ENCODE measurements around the gene ROBO4. TPM values are rescaled to one million over a fixed set of nuclear protein-coding genes. Genes with fewer than 3 reads are reported as not detected.

ROBO4 gene
- total RNA-seq, 1 donor from 2014 or later = 0.25 TPM

DNA sequence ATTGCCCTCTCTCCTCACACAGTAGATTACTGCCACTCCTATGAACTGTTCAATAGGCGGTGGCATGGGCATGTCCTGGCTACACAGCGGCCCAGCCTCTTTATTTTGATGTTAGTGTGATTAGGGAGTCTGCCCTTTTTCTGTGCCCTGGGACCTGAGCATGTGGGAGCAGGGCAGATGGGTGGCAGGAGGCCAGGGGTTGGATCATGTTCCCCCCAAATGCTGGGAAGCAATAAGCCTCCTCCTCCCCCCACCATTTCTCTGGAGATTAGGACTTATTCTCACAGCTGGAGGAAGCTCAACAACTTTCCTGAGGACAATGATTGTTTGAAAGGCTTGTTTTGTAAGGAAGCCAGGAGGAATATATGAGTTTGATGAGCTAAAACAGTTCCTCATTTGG, 22.2 kb upstream of the ROBO4 start:
- no peak overlapping the region for H3K4me2 ChIP-seq (ENCODE audit: low read length)
- Mint-ChIP-seq H3K4me3 (ENCODE audit: unreplicated experiment) (no peak overlapping the region), H3K4me1 (ENCODE audit: low read depth, unreplicated experiment) (peaks cover 14% of the 10 kb centered on the region), H3K9me3 (ENCODE audit: unreplicated experiment) (peaks cover 12% of the 10 kb centered on the region), H3K36me3 (ENCODE audit: low read depth, unreplicated experiment) (no peaks in the 10 kb centered on the region), H3K27ac (ENCODE audit: unreplicated experiment) (no peak overlapping the region), H3K27me3 (ENCODE audit: low read depth, unreplicated experiment) (peaks cover 19% of the 10 kb centered on the region)
- H4K20me1 ChIP-seq (ENCODE audit: insufficient read depth, low read length) = no peaks in the 10 kb centered on the region
- no peak for FAIRE-seq
- no peak for TF ChIP-seq EZH2 (IDR thresholded peaks at IDR 0.05; ENCODE audit: insufficient read depth, low read length)
- TF ChIP-seq, protein P1, sequence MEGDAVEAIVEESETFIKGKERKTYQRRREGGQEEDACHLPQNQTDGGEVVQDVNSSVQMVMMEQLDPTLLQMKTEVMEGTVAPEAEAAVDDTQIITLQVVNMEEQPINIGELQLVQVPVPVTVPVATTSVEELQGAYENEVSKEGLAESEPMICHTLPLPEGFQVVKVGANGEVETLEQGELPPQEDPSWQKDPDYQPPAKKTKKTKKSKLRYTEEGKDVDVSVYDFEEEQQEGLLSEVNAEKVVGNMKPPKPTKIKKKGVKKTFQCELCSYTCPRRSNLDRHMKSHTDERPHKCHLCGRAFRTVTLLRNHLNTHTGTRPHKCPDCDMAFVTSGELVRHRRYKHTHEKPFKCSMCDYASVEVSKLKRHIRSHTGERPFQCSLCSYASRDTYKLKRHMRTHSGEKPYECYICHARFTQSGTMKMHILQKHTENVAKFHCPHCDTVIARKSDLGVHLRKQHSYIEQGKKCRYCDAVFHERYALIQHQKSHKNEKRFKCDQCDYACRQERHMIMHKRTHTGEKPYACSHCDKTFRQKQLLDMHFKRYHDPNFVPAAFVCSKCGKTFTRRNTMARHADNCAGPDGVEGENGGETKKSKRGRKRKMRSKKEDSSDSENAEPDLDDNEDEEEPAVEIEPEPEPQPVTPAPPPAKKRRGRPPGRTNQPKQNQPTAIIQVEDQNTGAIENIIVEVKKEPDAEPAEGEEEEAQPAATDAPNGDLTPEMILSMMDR (IDR thresholded peaks at IDR 0.05; ENCODE audit: insufficient read depth, low read depth, low read length) = no peak
- no peaks in the 10 kb centered on the region for H3K36me3 ChIP-seq (ENCODE audit: insufficient read depth, low read length)
- H3K27me3 ChIP-seq (ENCODE audit: insufficient read depth, low read length) = no peaks in the 10 kb centered on the region
- DNase-seq (ENCODE audit: low read depth) = no peak
- no peak overlapping the region for H3K27ac ChIP-seq (ENCODE audit: low read depth, low read length)
- H3K9ac ChIP-seq (ENCODE audit: low read length) = no peak overlapping the region
- H3K4me1 ChIP-seq (ENCODE audit: insufficient read depth, low read length) = peaks cover 8% of the 10 kb centered on the region
- H3K79me2 ChIP-seq (ENCODE audit: insufficient read depth, low read length) = no peaks in the 10 kb centered on the region
- no peak overlapping the region for H3K4me3 ChIP-seq (ENCODE audit: insufficient read depth, low read depth, low read length)
- no peaks in the 10 kb centered on the region for H3K9me3 ChIP-seq (ENCODE audit: insufficient read depth, low read depth, low read length)
- H2AFZ ChIP-seq (ENCODE audit: low read depth, low read length) = peak overlapping the region; percentile 9

DNA sequence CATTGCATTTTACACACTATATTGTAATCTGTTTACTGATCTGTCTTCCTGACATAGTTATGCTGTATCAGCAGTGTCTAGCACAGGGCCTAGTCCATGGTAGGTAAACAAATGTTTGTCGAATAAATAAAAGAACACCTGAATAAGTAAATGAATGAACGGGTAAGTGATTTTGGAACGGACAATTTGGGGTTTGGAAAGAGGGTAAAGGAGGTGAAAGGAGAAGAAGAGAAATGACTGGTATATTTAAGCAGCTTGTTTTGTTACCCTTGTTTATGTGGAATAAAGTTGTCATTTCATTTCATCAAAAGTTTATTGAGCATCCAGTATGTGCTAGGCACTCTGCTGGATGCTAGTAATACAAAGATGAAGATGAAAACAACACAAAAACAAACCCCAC, 21.3 kb upstream of the ROBO4 start, which contains the start of gene HEPN1:
TSS of gene HEPN1 (plus strand) at position 301 of the 400 bp plus-strand sequence.
- Histone ChIP-seq H3K4me2 (ENCODE audit: low read length) (no peak within 1 kb of the TSS), H3K4me3 (ENCODE audit: insufficient read depth, low read depth, low read length) (no peak within 1 kb of the TSS), H3K9ac (ENCODE audit: low read length) (no peak within 1 kb of the TSS), H4K20me1 (ENCODE audit: insufficient read depth, low read length) (no peaks in the 10 kb centered on the region), H3K27ac (ENCODE audit: low read depth, low read length) (no peak within 1 kb of the TSS), H3K79me2 (ENCODE audit: insufficient read depth, low read length) (no peaks in the 10 kb centered on the region), H3K36me3 (ENCODE audit: insufficient read depth, low read length) (no peaks in the 10 kb centered on the region), H3K9me3 (ENCODE audit: insufficient read depth, low read depth, low read length) (no peaks in the 10 kb centered on the region), H3K27me3 (ENCODE audit: insufficient read depth, low read length) (no peaks in the 10 kb centered on the region), H2AFZ (ENCODE audit: low read depth, low read length) (peak within 1 kb of the TSS; percentile 9), H3K4me1 (ENCODE audit: insufficient read depth, low read length) (peaks cover 8% of the 10 kb centered on the region)
- Mint-ChIP-seq H3K27ac (ENCODE audit: unreplicated experiment) (no peak within 1 kb of the TSS), H3K36me3 (ENCODE audit: low read depth, unreplicated experiment) (no peaks in the 10 kb centered on the region), H3K9me3 (ENCODE audit: unreplicated experiment) (peaks cover 6% of the 10 kb centered on the region), H3K4me3 (ENCODE audit: unreplicated experiment) (no peak within 1 kb of the TSS), H3K27me3 (ENCODE audit: low read depth, unreplicated experiment) (peaks cover 12% of the 10 kb centered on the region), H3K4me1 (ENCODE audit: low read depth, unreplicated experiment) (peaks cover 15% of the 10 kb centered on the region)
- no peak for FAIRE-seq
- DNase-seq (ENCODE audit: low read depth) = no peak
- TF ChIP-seq EZH2 (IDR thresholded peaks at IDR 0.05; ENCODE audit: insufficient read depth, low read length) = no peak
- TF ChIP-seq, protein P1 (IDR thresholded peaks at IDR 0.05; ENCODE audit: insufficient read depth, low read depth, low read length) = no peak

GRCh38 chr11:124917115-124917637, 19.5 kb upstream of the ROBO4 start:
- H3K4me3 ChIP-seq (ENCODE audit: insufficient read depth, low read depth, low read length) = no peak overlapping the region
- H3K4me1 ChIP-seq (ENCODE audit: insufficient read depth, low read length) = peaks cover 8% of the 10 kb centered on the region
- H3K4me2 ChIP-seq (ENCODE audit: low read length) = no peak overlapping the region
- H3K27ac Mint-ChIP-seq (ENCODE audit: unreplicated experiment) = peak overlapping the region; percentile 89
- H3K36me3 Mint-ChIP-seq (ENCODE audit: low read depth, unreplicated experiment) = no peaks in the 10 kb centered on the region
- H3K9me3 Mint-ChIP-seq (ENCODE audit: unreplicated experiment) = peaks cover 4% of the 10 kb centered on the region
- H3K27me3 ChIP-seq (ENCODE audit: insufficient read depth, low read length) = no peaks in the 10 kb centered on the region
- no peak overlapping the region for H3K9ac ChIP-seq (ENCODE audit: low read length)
- TF ChIP-seq, protein P1 (IDR thresholded peaks at IDR 0.05; ENCODE audit: insufficient read depth, low read depth, low read length) = no peak
- TF ChIP-seq EZH2 (IDR thresholded peaks at IDR 0.05; ENCODE audit: insufficient read depth, low read length) = no peak
- peaks cover 13% of the 10 kb centered on the region for H3K4me1 Mint-ChIP-seq (ENCODE audit: low read depth, unreplicated experiment)
- no peak overlapping the region for H3K27ac ChIP-seq (ENCODE audit: low read depth, low read length)
- no peaks in the 10 kb centered on the region for H4K20me1 ChIP-seq (ENCODE audit: insufficient read depth, low read length)
- H3K4me3 Mint-ChIP-seq (ENCODE audit: unreplicated experiment) = no peak overlapping the region
- no peaks in the 10 kb centered on the region for H3K79me2 ChIP-seq (ENCODE audit: insufficient read depth, low read length)
- H3K9me3 ChIP-seq (ENCODE audit: insufficient read depth, low read depth, low read length) = no peaks in the 10 kb centered on the region
- no peak for DNase-seq (ENCODE audit: low read depth)
- no peak for FAIRE-seq
- no peaks in the 10 kb centered on the region for H3K36me3 ChIP-seq (ENCODE audit: insufficient read depth, low read length)
- H3K27me3 Mint-ChIP-seq (ENCODE audit: low read depth, unreplicated experiment) = peaks cover 3% of the 10 kb centered on the region
- H2AFZ ChIP-seq (ENCODE audit: low read depth, low read length) = no peak overlapping the region
